HG03039 (cell line): Measurements from ENCODE around the gene GPC3.
A peak's percentile ranks its signal among the peaks of the same experiment; 100 is the strongest.
"Not testable (repeated sequence)": the region's sequence is repeated elsewhere in the genome, so short reads cannot be mapped to it uniquely, and the experiment has no call there.

Experiments
- ATAC-seq: cut with Tn5 transposase; IDR thresholded peaks from one replicate; pipeline ENCODE4 v1.9.1; 2021; ENCODE audit warnings: mild to moderate bottlenecking, moderate library complexity; ENCODE audit not compliant: unreplicated experiment

Gene GPC3

DNA sequence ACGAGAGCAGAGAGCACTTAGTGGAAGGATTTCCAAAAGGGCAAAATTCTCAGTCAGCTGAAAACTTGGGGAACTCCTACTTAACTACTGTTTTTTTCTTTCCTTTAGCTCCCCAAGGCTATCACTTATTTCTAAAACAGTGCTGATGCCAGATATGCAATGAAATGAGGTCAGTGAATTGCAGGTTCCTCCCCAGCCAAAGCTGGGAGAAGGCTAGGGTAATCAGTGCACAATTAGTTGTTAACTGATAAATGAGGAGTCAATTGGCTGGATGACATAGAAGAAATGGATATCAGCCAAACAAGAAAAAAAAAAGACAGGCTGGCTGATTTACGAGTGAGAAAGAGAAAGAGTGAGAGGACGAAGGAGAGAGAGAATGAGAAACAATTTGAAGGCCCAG is 195.6 kb downstream of the GPC3 start:
- no peak for ATAC-seq

GRCh38 chrX:133786382-133786781 is 199.0 kb downstream of the GPC3 start:
- no peak for ATAC-seq

GRCh38 chrX:133783274-133783673 is 202.1 kb downstream of the GPC3 start:
- ATAC-seq = peak; percentile 64

- no peak for ATAC-seq
Observed at GRCh38 chrX:133781174-133781573, 204.2 kb downstream of the GPC3 start.

- ATAC-seq = no peak
Observed at GRCh38 chrX:133776072-133776471, 209.3 kb downstream of the GPC3 start.

GRCh38 chrX:133774807-133775206 is 210.6 kb downstream of the GPC3 start:
- ATAC-seq = no peak

DNA sequence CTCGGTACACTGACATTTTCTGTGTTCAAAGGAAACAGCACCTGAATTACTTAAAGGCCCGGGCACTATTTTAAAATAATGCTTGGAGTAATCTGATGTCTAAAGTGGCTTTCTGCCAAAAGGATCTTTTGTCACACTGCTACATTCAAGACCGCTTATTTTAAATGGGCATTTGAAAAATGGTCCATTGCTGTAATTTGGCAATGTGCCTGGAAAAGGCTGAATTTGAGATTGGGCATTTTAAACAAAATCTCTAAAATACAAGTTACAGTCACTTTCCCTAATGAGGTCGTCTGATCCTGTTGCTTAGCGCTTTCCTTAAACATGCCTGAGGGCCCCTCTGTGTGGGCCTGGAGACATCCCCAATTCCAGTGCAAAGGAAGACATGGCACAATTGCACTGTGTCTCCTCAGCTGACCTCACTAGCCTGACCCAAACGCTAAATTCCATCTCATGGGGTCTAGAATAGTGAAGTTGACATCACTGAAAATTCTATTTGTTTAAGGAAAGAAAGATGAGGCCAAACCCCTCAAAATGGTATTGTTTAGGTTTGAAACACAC is 214.2 kb downstream of the GPC3 start:
- ATAC-seq = no peak

- not testable (repeated sequence) for ATAC-seq
Observed at GRCh38 chrX:133762976-133763548, 222.3 kb downstream of the GPC3 start.

DNA sequence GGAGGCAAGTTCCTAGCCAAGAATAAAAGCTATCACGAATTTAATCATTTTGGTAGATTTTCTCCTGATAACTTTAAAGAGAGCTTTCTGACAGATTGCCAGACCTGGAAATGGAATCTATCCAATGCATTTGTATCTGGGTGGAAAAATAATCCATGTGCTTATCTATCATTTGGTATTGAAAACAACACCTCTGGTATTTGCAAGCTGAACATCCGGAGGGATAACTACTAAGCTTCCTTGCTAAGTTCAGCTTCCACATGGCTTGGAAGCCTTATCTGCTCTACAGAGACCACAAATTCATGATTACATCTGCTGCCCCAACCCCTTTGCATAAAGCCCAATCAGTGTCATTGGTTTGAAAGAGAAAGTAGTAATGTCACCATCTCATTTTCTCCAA is 230.7 kb downstream of the GPC3 start:
- ATAC-seq = no peak

DNA sequence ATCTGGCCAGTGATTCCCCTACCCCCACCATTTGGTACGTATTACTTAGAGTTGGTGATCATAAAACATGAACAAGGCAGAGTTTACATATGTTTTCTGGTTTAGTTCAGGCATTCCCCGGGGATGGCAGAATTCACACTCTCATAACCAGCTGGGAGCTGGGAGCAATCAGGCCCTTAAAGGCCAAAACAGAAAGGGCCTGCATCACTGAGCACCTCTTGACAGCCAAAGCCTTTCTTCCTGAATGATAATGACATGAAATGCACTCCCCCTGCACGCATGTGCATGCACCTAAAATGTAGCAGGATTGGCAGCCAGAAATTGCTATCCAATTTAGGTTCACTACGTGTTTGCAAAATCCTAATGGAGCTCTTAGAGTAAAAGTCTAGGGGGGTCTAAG is 235.4 kb downstream of the GPC3 start:
- no peak for ATAC-seq

DNA sequence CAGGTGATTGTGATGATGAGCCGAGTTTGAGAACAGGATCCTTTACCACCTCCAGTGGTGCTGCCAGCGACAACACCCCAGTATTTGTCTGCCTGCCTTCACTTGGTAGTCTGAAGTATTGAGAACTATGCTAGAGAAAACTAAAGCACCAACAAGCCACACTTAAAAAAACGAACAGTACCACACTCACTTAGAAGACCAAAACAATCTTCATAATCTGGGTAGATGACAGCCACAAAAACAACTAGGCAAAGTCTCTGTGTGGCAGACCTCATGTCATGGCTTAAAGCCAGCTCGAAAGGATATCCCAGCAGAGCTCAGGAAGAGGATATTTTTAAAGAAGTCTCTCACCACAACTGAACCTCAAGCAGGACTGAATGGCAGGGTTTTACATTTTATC is 236.0 kb downstream of the GPC3 start:
- no peak for ATAC-seq

GRCh38 chrX:133747196-133747595 is 238.2 kb downstream of the GPC3 start:
- no peak for ATAC-seq

DNA sequence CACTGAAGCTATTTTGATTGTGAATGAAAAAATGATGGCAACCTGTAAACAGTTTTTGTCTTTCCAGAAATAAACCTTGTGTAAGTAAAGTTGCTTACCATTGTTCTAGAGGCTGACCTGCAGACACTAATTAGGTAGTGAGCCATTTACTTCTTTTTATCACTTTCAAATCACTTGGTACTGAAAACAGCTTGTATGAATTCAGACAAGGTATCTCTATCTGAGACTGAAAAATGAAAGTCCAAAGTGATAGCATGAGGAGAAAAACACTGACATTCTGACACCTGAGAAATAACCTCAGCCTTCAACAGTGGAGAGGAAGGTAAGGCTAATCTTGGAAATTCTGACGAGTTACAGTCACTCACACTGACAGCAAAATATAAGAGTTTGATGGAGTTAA is 238.8 kb downstream of the GPC3 start:
- ATAC-seq = no peak

- no peak for ATAC-seq
Observed at GRCh38 chrX:133745349-133745748, 240.0 kb downstream of the GPC3 start.

- ATAC-seq = no peak
Observed at GRCh38 chrX:133742602-133743305, 242.6 kb downstream of the GPC3 start.

DNA sequence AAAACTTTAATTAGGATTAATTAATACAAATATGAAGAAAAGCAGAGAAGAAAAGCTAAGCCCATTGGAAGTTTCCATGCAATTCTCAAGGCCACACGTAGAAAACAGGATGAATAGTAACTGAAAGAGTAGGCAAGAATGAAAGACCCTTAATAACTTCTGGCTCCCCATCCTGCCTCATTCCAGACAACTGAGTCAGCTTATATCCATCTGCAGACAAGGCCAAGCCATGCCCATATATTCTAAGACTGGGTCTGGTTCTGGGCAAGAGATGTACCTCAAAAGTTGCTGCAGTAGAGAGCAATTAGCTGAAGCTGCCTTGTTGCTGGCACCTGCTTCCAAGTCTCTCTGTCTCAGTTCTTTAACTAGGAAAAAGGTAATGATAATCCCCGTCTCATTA is 244.1 kb downstream of the GPC3 start:
- no peak for ATAC-seq

DNA sequence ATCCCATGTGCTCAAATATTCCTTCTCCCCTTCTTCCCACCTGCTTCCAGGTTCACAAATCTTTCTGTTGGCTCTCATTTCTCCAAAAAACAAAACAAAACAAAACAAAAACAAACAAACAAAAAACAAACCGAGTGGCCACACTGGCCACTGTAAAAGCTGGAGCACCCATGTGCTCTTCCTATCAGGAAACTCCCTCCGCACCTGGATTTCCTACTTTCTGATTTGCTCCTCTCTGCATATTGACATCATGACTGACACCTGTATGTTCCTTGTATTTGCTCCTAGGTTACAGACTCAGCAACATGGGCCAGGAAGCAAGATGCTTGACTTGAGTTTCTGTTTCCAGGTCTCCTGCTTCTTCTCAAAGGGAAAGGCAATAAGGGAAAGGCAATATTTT is 258.8 kb downstream of the GPC3 start:
- no peak for ATAC-seq

DNA sequence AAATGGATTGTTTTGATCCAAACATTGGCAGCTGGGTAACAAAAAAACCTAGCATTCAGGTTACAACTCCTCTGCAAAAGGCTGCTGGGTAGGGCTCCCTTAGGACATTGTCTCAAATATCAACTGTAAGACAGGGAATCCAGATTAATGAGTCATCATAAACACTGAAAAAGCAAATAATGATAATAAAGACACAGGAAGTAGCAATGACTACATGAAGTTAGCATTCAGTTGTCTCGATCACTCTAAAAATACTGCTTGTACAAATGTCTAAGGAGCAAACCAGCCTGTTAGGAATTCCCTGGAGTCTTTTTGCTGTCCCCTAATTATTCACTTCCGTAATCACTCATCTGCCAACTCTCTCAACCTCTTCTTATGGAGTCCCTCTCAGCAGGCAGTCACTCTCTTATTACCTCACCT is 259.2 kb downstream of the GPC3 start:
- ATAC-seq = no peak

- ATAC-seq = no peak
Observed at GRCh38 chrX:133723930-133724329, 261.5 kb downstream of the GPC3 start.

GRCh38 chrX:133722756-133723155 is 262.6 kb downstream of the GPC3 start:
- ATAC-seq = no peak

DNA sequence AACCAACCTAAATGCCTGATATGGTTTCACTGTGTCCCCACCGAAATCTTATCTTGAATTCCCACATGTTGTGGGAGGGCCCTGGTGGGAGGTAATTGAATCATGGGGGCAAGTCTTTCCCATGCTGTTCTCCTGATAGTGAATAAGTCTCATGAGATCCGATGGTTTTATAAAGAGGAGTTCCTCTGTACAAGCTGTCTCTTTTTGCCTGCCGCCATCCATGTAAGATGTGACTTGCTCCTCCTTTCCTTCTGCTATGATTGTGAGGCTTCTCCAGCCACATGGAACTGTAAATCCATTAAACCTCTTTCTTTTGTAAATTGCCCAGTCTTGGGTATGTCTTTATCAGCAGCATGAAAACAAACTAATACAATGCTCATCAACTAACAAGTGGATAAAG is 265.1 kb downstream of the GPC3 start:
- ATAC-seq = not testable (repeated sequence)

DNA sequence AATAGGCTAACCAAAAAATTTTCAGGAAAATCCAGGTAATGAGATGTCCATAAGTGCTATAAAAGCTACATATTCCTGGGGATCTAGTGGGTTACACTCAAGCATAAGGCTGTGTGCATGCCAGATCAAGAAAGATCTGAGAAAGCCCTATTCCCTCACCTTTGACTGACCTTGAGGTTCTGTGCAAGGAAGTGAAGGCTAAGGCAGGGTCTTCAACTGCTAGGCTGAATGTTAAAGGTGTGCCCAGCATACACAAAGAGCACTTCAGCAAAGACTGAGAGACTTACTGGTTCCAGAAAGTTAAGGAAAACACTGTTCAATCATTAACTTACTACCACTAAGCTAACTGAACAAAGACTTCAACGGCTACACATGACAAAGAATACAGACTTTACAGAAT is 269.7 kb downstream of the GPC3 start:
- no peak for ATAC-seq

DNA sequence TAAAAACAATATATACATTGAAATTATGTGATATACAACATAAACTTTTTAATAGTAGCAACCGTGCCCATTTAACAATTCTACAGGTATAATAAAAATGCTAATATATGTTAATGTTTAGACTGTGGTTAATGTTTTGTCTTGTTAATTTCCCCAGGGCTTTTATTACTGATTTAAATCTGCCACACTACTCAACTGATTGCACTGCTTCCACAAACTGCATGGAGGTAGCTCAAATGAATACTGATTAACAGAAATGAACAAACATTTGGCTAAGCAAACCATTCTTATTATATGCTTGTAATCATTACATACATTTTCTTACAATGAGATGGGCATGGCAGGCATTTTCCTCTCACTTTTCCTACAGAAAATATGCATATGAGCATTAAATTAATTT is 275.9 kb downstream of the GPC3 start:
- ATAC-seq = no peak
